Stimulated activated CD4-positive, alpha-beta T cell treated with anti-CD3 and anti-CD28 coated beads, Interleukin-15, amount 100 ng/mL, for 48 hours (primary cell): Measurements from ENCODE around the gene IL1RAPL2.
"Not testable (repeated sequence)": the region's sequence is repeated elsewhere in the genome, so short reads cannot be mapped to it uniquely, and the experiment has no call there.

Source experiments
- DNase-seq, 2 donors: peaks; one replicate each; pipeline ENCODE4 v3.0.0-alpha.2; 2020; ENCODE audit warnings: low read depth in 2 of 2

Gene IL1RAPL2

GRCh38 chrX:105796877-105797276, 1230.9 kb downstream of the IL1RAPL2 start:
- not testable (repeated sequence) for DNase-seq

DNA sequence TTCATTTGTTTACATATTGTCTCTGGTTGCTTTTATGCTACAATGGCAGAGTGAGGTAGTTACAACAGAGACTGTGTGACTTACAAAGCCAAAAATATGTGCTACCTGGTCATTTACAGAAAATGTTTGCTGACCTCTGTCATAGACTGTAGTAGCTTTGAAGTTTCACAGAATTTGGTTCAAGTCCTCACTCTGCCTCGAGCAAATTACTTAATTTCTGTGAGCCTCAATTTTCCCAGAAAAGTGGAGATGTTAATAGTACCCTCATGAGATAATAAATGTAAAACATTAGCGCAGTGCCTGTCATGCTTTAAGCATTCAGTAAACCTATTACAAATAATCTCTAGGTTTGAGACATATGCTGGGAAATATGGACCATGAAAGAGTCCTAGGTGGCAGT, 1237.9 kb downstream of the IL1RAPL2 start:
- no peak for DNase-seq

- not testable (repeated sequence) for DNase-seq
Observed at GRCh38 chrX:105805655-105806054, 1239.7 kb downstream of the IL1RAPL2 start.

DNA sequence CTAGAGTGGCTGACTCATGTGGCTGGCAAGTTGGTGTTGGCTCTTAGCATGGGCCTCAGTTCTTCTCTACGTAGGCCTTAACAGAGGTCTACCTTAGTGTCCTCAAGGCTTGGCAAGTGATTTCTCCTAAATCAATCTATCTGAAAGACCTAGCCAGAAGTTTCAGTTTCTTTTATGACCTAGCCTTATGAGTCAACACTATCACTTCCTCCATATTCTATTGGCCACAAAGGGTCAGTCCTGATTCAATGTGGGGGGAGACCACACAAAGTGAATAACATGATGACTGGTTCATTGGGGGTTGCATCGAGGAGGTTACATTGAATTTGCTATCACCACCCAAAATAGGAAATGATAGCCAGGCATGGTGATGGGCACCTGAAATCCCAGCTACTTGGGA, 1250.5 kb downstream of the IL1RAPL2 start:
- DNase-seq, result no peak
